ENCODE measurements around the gene FBXW12.

GRCh38 chr3:48353987-48354386 lies 18.0 kb upstream of the FBXW12 start:
- no peak for TF ChIP-seq POLR2A (IDR thresholded peaks at IDR 0.05)
- TF ChIP-seq CTCF (IDR thresholded peaks at IDR 0.05 in 8 of 11, conservative IDR thresholded peaks at IDR 0.05 in 3 of 11) = no peak
